GM23248 (cell line): Measurements from ENCODE around the gene ANKH.

Source experiments
- EZH2 ChIP-seq: fragments of 200-600 bp; sonication (generic); IDR thresholded peaks from 2 replicates; pipeline ENCODE4 v1.6.1; 2018; ENCODE audit warnings: antibody characterized with exemption, mild to moderate bottlenecking; ENCODE audit not compliant: insufficient read depth, poor library complexity, severe bottlenecking
- EZH2phosphoT487 ChIP-seq: fragments of 200-600 bp; sonication (generic); IDR thresholded peaks from 2 replicates; pipeline ENCODE4 v1.6.1; 2018; ENCODE audit warnings: antibody characterized with exemption, moderate library complexity, mild to moderate bottlenecking, low read depth; ENCODE audit not compliant: insufficient read depth

DNA sequence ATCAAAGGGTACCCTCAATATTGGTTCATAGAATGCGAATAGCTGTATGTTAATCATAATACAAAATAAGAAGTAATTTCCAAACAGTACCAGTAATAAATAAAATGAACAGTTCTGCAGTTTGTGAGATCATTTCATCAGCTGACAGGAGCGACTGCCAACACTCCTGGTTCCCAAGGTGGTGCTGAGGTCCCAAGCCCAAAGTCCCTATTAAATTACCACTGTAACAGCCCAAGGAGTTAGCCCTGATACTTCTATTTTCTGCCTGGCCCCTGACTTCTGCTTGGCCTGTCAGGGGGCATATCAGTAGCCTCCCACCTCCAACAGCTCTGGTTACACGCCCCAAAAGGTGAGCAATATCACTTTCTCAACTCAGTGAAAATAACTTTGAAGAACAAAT lies 47.1 kb downstream of the ANKH start:
- TF ChIP-seq EZH2phosphoT487 (no peak), EZH2 (no peak)
